H1 (cell line): ENCODE measurements around the gene PSMF1. TPM values are rescaled to one million over a fixed set of nuclear protein-coding genes. Genes with fewer than 3 reads are reported as not detected.

Experiments used
- KDM1A ChIP-seq: fragments of 200-600, 300-600 bp; sonication (generic); IDR thresholded peaks from 2 replicates; pipeline ENCODE4 v1.7.1; 2016; ENCODE audit warnings: mild to moderate bottlenecking, low read length, borderline replicate concordance
- TEAD4 ChIP-seq: IDR thresholded peaks from 2 replicates; pipeline ENCODE4 v1.6.1; 2012; ENCODE audit warnings: low read depth, low read length, inconsistent platforms, mixed read lengths
- polyA plus RNA-seq, 7 experiments: library from polyadenylated mRNA; depleted of rRNA in 3 of 7; stranded (reverse) in 5 of 7; unstranded in 2 of 7; fragments of >200 nt in 5 of 7; fragments of 200-250 nt in 2 of 7; gene quantifications; 1 replicate in 5 of 7; 2 replicates in 1 of 7; 4 replicates in 1 of 7; pipeline versions ENCODE4 v1.2.1 to v1.2.3, GENCODE V29; 2011 to 2013; ENCODE audit warnings: missing spikeins in 2 of 7, mixed read lengths in 2 of 7
- total RNA-seq: library from RNA; stranded (reverse); fragmentation: NEBNext Ultra II Directional; extraction: Animal tissue kit (Norgen Biotek cat#: 25700); gene quantifications from 2 replicates; pipeline ENCODE4 v1.2.1, GENCODE V29; 2021

Gene PSMF1
- total and polyA plus RNA-seq, 2 of the 8 experiments (the other 6 are each of a cell fraction or from before 2014, with no cell fraction given) = 106 to 159 TPM

- TF ChIP-seq TEAD4 (no peak), KDM1A (no peak)
Observed at GRCh38 chr20:1103751-1104150, 14.7 kb upstream of the PSMF1 start (continued).
